Stimulated activated CD8-positive, alpha-beta memory T cell treated with anti-CD3 and anti-CD28 coated beads, Interleukin-4, amount 100 ng/mL, for 1 hour (primary cell): ENCODE data around the gene WIPF1.
"Not testable (repeated sequence)": the region's sequence is repeated elsewhere in the genome, so short reads cannot be mapped to it uniquely, and the experiment has no call there.

Source experiments
- DNase-seq, 2 donors: peaks; one replicate each; pipeline ENCODE4 v3.0.0-alpha.2; 2020; ENCODE audit warnings: low read depth in 2 of 2, low spot score in 1 of 2

WIPF1 gene

DNA sequence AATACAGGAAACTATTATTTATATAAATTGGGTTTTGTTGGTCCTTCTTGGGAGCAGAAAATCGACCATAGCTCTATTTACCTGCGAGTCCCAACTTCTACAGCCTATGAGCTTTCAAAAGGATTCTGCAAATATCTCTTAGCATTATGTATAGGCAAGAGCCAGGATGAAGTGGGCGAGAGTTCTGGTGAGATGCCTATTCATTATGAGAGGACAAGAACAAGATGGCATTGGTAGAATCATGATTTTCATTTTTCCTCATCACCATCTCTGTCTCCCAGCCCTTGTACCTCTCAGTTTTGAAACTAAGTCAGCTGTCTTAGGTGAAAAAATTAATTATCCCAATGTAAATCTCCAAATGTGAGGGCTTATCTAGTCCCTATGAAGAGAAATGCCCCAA, 25.0 kb downstream of the WIPF1 start:
- DNase-seq, result no peak

- DNase-seq, result no peak
Observed at GRCh38 chr2:174571669-174572323, 25.8 kb downstream of the WIPF1 start.

DNA sequence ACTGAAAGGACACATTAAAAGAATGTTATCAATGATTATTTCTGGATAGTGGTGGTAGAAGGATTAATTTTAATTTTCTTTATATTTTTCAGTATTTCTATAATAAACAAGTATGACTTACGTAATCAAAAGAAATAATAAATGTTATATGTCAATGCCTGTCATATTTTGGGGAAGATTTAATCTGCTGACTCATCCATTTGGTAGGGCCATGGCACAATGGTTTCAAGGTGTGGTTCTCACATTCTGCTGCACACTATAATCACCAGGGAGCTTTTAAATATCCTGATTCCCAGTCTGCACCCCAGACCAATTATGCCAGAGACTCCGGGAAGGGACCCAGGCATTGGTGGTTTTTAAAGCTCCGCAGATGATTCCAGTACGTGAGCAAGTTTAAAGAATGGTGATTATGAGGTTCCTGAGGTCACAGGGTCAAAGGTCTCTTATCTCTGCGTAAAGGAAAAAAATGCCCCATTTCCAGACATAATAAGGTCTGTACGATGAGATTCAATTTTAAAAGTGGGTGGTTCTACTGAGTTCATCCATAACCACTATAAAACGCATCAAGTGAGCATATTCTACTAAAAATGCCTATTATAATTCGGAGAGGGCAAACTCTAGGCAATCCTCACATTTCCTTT, 27.2 kb downstream of the WIPF1 start:
- no peak for DNase-seq

GRCh38 chr2:174569678-174570077, 27.9 kb downstream of the WIPF1 start:
- DNase-seq, result no peak

DNA sequence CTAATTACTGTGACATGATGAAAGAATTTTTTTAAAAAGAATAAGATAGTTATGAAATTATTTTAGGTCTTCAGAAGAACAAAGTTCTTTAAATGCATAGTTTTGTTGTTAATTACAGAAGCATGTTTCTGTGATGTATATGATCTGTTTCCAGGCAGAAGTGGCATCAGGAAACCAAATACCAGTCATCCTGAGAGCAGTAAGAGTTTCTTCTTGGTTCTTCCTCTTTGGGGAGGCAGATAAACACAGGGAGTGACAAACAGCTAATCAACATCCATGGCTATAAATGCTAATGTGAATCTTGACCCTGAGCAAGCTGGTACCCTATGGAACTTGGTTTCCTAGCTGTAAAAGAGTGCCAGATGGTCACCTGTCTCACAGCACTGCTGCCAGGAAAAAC, 29.2 kb downstream of the WIPF1 start:
- DNase-seq, result no peak

GRCh38 chr2:174566871-174567270, 30.7 kb downstream of the WIPF1 start:
- no peak for DNase-seq

DNA sequence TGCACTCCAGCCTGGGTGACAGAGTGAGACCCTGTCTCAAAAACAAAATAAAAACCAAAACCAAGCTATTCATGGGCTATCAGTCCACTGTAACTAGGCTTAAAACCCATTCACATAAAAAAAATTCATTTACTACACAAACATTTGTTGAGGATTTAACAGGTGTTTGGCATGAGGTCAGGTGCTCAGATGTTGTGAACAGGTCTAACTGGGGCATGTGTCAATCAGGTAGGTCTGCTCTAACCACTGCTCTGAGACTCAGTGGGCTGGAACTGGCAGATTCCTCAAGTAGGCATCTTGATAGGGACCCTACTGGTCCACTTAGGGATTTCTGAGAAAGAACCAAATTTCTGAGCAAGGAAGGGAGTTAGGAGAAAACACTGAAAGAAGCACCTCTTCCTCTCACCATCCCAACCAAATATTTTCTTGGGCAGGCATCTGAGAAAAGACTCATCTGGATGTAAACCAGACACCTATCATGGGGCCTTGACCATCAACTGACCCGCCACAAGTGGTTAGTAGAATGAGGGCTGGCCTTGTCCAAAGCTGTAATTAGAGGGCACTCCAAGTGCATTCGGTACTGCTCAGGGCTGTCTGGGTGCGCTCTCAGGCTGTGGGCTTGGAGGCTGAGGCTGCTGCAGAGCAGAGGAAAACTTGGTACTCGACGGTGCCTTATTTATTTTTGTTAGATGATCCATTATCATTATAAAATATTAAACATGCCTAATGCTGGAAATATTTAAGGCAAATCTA, 33.9 kb downstream of the WIPF1 start:
- DNase-seq, result no peak

DNA sequence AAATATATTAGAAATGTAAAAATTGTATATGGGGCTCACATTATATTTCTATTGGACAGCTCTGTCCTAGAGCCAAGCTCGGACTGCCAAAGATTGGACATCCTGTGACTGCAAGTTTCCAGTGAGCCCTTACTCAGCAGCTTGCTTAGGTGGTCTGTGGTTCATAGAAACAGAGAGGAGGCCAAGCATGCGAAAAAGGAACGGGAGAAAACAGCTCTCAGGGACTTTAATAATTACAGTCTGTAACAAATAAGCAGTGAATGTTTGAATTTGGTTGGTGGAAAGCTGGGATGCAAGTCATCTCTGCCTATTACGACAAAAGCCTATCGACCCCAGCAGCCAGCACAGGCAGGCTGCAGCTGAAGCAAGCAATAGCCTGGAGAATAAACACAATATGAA, 35.6 kb downstream of the WIPF1 start:
- DNase-seq, result no peak

DNA sequence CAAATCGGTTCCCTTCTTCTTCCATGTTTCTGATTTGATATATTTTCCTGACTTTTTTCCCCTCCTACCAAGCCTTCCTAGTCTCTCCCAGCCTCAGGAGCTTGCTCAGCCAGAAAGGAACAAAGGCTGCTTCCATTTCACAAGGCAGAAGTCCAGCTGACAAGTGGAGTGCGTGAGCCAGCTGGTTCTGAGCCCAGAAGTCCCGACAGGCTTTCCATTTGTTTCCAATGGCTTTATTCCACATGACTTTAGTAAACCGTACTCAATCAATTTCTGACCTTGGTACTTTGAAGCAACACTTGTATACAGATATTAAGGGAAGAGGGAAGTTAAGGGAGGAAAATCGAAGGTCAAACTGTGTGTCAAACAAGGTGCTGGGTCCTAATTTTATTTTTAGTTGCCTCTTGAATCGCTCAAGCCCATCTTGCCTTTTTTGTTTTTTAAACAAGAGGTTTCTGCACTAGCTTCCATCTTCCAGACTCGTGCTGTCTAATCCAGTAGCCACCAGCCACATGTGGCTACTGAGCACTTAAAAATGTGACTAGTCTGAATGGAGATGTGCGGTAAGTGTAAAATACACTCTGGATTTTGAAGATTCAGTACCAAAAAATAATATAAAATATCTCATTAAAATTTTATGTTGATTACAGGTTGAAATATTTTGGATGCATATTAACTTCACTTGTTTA, 36.2 kb downstream of the WIPF1 start:
- DNase-seq, result no peak

GRCh38 chr2:174560737-174561136, 36.9 kb downstream of the WIPF1 start:
- DNase-seq, result no peak

- DNase-seq, result no peak
Observed at GRCh38 chr2:174555998-174556397, 41.6 kb downstream of the WIPF1 start.

DNA sequence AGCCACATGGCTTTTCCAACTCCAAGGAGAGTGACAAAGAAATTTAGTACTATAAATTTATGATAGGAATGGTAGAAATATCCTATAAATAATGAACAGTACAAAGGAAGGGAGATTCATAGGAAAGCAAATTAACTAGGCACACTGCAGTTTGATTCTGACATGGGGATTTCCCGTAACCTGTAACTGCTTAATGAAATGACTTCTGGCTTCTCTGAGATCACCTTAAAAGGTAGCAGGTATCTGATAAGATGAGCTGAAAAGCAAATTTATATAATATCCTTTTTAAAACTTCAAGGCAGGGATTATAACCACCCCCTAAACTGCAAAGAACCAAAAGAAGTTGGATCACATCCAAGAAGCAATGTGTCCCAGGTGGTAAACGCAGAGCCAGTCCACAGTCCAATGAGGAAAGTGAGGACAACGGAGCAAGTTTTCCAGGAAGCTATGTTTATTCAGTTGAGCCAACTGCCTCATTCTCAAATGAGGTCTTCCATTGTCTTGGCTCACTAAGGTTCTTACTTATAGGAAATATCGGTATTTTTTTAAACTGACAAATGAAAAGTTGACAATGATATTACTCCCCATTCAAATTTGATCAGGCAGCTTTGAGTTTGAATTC, 43.0 kb downstream of the WIPF1 start:
- DNase-seq, result no peak

DNA sequence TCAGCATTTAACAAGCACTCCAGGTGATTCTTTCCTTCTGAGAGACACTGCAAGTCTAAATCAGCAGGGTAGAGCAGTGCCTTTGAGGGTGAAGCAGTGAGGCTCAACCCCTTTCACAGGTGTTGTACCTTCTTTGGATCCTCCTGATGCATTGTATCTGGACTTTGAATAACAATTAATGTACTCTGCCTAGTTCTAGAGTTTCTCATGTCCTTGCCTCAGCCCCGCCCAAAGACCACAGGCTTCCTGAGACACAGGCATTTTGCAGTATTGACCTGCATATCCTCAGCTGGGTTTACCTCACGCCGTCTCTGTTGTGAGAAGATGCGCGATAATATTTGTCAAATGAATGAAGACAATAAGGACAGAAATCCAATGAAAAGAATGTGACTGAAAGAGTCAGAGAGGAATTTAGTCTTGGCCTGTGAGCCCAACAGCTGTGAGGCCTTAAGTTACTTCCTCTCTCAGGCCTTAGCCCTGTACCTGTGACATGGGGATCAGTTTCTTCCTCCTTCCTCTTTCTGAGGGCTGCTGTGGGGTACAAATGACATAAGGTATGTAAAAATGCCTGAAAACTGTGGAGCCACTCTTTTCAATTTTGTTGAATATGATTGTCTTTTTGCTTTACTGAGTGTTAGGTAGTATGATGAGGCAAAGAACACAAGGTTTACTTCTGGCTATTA, 43.7 kb downstream of the WIPF1 start:
- DNase-seq, result no peak

DNA sequence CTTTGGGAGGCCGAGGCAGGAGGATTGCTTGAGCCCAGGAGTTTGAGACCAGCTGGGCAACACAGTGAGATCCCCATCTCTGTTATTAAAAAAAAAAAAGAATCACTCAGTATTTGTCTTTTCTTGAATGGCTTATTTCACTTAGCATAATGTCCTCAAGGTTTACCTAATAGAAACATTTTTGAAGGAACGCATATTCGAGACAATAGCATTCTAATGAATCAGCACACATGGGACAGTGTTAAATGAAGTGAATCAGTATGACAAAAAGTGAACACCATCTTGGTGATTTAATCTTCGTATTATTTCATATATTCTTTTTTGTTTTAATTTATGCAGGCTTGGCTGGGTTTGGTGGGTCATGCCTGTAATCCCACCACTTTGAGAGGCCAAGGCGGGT, 44.7 kb downstream of the WIPF1 start:
- DNase-seq, result no peak

DNA sequence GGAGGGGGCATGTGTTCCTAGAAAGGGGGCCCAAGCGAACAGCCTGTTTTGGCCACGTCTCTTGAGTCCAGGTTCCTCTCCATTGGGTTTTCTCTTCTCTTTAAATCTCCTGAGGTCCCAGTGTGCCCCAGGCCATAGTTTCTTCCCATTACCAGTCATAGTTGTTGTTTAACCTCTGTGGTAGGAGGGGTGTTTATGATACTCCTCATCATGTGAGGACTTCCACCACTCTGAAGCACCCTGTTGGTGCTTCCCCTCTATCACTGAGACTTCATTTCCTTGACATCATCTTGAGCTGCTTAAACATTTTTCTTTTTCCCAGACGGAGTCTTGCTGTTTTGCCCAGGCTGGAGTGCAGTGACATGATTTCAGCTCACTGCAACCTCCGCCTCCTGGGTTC, 45.9 kb downstream of the WIPF1 start:
- DNase-seq, result no peak

DNA sequence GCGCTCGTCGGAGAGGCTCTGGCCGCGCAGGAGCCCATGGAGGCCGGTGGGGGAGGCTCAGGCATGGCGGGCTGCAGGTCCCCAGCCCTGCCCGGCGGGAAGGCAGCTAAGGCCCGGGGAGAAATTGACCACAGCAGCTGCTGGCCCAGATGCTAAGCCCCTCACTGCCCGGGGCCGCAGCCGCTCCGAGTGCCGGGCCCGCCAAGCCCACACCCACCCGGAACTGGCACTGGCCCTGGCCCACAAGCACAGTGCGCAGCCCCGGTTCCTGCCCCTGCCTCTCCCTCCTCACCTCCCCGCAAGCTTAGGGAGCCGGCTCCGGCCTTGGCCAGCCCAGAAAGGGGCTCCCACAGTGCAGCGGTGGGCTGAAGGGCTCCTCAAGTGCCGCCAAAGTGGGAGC, 49.0 kb downstream of the WIPF1 start:
- DNase-seq, result not testable (repeated sequence)

GRCh38 chr2:174548021-174548420, 49.6 kb downstream of the WIPF1 start:
- not testable (repeated sequence) for DNase-seq

GRCh38 chr2:174546519-174547506, 50.8 kb downstream of the WIPF1 start:
- DNase-seq, result no peak

- no peak for DNase-seq
Observed at GRCh38 chr2:174545240-174545639, 52.4 kb downstream of the WIPF1 start.

DNA sequence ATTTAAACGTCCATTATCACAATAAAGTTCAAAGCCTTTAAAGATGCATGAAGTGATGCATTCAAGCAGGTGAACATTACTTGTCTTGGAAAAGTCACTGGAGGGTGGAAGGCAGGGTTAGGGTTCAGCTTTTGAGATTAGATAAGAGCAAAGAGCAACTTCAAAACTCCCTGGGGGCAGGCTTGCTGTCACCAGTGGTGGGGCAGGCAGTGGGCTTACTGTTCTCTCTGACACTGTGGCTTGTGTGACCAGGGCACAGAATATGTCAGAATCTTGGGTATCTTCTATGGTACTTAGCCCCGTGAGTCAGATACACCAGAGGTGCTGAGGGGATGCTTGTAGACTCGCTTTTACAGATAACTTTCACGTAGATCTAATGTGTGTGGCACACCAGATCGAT, 52.8 kb downstream of the WIPF1 start:
- no peak for DNase-seq
